ENCODE results near the gene SLC25A21.
A peak's percentile ranks its signal among the peaks of the same experiment; 100 is the strongest.
"Not testable (repeated sequence)": the region's sequence is repeated elsewhere in the genome, so short reads cannot be mapped to it uniquely, and the experiment has no call there.

SLC25A21 gene

DNA sequence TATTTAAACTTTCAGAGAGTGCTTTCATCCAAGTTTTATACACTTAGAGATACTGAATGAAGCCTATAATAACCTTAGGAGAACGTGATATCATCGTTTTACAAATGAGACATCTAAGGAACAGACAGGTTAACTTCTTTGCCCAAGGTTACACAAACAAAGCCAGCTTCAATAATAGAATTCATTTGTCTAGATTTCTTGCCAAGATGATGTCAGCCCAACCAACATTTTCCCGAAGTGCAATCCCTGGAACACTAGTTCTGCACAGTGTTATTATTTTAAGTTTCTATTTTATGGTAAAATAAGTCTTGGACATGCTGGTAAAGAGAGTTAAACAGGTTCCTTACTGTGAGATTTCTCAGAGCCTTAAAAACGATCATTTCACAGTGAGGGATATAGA, 174.6 kb downstream of the SLC25A21 start:
- FAIRE-seq = no peak
- no peak for DNase-seq (ENCODE audit: insufficient read length, low spot score)

DNA sequence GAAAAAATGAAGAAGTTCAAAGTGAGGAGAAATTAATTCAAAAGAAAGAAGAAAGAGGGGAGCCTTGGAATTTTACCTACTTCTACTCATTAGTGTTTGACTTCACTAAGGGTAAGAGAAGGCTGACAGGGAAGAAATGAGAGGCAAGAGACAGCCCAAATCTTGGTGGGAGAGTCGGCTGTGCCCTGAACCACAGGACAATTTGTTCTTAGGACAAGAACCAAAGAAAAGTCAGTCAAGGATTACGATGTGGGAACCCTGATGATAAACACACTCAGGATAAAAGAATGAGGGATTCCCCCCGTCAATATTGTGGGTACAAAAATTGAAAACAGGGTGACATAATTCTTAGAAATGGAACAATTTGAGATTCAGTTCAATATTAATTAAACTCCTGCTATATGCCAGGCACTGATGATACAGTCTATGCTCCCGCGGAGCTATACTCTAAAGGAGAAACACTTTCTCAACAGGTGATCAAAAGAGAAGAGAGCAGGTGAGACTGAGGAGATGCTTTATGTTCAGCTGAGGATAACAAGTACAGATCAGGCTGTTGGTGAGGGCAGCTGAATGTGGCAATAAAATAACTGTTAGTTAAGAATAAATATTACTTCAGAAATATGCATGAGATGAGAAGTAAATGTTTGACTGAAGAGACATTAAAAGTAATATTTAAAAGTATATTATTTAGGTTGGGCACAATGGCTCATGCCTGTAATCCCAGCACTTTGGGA, 175.4 kb downstream of the SLC25A21 start:
- FAIRE-seq = no peak
- no peak for DNase-seq (ENCODE audit: insufficient read length, low spot score)

DNA sequence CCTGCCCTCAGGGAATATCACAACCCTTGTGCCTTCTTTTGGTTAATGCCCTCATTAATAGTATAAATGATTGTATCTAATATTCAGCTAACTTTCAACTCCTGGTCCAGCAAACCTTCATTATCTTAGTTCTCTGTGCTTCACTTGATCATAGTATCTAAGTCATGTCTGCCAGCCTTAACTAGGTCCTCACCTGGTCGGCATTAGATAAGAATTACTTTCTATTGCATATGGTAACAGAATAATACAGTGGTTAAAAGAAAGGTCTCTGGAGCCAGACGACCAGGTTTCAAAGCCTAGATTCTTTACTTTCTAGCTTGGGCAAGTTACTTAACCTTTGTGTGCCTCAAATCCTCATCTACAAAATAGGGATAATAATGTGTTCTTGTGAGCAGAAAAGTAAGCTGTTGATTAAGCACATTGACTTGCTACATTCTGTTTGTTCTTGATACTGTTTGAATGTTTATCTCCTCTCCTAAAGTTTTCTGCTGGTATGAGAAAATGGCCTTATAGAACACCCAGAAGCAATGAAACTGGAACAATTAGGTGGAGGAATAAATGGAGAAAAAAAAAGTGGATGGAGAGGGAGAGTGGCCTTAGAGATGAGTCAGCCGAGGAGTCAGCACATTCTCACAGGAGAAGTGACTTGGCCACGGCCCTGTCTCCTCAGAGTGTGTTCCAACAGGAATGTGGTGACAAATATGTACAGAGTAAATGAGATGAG, 176.1 kb downstream of the SLC25A21 start:
- FAIRE-seq (no peak), DNase-seq (ENCODE audit: insufficient read length, low spot score) (no peak)

DNA sequence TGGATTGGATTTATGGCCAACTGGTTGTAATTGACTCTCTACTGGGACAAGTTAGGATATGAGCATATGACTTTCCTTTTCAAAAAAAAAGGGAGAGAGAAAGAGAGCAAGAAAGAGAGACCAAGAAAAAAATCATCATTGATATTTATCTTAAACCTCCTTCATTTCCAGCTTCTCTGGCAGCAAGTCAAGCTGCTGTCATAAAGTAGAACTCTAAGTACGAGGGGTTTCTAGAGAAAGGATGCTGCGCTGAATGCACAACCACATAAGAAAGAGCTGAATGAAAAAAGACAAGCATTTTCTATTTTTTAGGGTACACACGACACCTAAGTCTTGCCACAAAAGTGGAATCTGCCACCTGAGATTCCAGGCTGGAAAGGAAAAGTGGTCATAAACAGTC, 182.6 kb downstream of the SLC25A21 start:
- DNase-seq (ENCODE audit: insufficient read length, low spot score) (no peak), FAIRE-seq (no peak)

DNA sequence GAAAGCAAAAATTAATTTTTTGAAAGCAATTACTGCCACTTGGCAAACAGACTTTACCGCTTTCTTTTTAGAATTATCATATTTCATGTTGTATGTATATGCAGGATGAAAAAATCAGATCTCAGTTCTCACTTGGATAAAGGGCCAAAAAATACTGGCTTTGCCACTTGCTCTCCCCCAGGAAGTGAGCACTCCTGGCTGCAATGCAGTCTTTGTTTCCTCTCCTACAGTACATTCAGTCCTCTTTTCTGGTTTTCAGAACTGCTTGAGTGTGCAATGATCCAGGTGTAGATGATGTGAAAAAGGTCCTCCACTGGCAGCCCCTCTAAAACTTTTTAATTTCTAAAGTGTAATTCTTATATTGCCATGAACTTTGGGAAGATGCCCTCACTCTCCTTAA, 183.4 kb downstream of the SLC25A21 start:
- no peak for FAIRE-seq
- DNase-seq (ENCODE audit: insufficient read length, low spot score) = no peak

DNA sequence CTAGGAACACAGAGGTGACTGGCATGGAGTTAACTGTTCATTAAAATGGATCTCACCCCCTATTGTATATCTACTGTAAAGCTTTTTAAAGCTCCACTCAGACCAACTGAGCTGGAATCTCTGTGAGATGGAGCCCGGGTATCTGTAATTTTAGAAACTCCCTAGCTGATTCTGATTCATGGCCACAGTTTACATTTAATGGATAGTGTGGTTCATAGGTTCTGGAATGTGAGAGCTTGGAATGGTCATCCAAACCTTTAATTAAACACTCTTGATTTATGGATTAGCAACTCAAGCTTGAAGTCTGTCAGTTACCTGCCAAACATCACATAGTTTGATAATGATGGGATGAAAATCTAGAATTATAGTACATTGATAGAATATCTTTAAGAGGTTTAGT, 183.8 kb downstream of the SLC25A21 start:
- no peak for FAIRE-seq
- DNase-seq (ENCODE audit: insufficient read length, low spot score) = no peak

DNA sequence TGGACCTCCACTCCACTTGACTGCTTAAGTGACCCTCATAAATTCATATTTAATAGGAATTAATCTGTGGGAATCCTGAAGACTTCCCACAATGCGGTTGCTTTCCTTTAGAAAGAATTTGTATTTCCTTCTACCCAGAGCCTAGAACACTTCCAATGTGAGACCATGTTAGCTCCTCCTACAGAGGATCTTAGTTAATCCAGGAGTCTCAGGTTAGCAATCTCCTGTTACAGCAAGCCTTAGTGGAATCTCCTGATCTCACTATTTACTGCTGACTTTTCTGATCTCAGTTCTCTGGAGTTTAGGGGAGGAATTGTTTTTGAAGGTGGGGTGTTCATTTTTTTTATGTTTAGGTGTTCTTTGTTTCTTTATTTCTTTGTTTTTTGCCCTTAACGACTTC, 186.0 kb downstream of the SLC25A21 start:
- no peak for DNase-seq (ENCODE audit: insufficient read length, low spot score)
- FAIRE-seq = no peak

DNA sequence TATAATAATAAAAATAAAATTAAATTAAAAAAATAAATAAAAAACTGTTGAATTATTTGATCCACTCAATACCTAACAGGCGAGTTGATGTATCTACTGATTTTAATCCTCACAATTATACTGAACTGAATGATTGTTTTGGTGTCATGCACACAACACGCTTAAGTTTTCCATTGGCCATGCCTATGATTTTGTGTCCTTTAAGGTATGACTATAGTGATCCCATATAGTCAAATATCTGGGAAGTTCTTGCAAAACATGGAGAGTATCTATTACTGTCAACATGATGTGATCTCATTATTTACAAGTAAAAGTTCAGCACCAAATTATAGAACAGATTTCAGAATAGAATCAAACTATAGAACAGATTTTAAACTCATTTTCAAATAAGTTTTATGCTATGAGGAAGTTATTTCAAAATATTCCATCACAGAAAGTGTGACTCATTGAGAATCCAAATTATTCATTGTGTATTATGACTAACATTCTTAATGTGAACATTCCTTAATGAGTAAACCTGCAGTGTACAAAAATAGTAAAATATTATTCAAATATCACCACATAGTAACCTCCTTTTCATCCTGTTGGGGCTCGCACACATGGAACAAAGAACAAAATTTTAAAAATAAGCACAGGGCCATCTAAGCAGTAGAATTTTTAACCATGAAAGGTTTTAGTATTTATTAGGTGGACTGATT, 190.4 kb downstream of the SLC25A21 start:
- DNase-seq (ENCODE audit: insufficient read length, low spot score) (no peak), FAIRE-seq (no peak)

DNA sequence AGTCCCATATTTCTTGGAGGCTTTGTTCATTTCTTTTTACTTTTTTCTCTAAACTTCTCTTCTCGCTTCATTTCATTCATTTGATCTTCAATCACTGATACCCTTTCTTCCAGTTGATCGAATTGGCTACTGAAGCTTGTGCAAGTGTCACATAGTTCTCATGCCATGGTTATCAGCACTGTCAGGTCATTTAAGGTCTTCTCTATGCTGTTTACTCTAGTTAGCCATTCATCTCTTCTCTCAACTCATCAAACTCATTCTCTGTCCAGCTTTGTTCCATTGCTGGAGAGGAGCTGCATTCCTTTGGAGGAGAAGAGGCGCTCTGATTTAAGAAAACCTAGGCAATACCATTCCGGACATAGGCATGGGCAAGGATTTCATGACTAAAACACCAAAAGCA, 192.0 kb downstream of the SLC25A21 start:
- not testable (repeated sequence) for DNase-seq (ENCODE audit: insufficient read length, low spot score); FAIRE-seq

DNA sequence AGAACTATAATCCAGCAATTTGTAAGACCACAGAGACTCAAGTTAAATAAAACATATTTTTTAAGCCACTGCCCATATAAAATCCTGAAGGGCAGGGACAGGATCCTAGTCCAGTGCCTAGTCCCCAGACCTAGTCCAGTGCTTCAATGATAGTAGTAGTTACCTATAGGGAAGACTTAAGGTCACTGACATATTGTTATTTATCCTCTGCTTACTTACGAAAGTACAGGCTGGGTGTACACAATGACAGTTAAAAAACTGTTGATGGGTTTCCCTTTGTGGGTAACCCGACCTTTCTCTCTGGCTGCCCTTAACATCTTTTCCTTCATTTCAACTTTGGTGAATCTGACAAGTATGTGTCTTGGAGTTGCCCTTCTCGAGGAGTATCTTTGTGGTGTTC, 192.5 kb downstream of the SLC25A21 start:
- no peak for FAIRE-seq
- no peak for DNase-seq (ENCODE audit: insufficient read length, low spot score)

DNA sequence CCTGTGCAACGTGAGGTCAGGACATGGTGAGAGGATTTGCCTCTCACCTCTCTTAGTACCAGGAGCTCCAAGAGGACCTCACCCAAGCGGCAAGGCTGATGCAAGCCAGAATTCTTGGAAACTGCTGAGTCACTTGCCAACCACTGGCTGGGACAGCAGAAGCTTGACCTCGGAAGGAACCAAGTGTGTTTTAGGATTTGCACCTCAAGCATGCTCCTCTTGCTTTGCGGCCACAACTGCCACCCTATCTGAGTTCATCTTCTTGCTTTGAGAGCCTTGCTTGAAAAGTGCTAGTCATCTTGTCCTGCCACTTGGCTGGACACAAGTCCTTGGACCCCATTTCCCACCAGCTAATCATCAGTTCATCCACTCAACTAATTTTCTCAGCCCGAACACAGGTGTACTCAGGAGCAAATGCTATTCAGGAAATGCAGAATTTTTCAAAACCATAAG, 195.8 kb downstream of the SLC25A21 start:
- FAIRE-seq = no peak
- DNase-seq (ENCODE audit: insufficient read length, low spot score) = no peak

DNA sequence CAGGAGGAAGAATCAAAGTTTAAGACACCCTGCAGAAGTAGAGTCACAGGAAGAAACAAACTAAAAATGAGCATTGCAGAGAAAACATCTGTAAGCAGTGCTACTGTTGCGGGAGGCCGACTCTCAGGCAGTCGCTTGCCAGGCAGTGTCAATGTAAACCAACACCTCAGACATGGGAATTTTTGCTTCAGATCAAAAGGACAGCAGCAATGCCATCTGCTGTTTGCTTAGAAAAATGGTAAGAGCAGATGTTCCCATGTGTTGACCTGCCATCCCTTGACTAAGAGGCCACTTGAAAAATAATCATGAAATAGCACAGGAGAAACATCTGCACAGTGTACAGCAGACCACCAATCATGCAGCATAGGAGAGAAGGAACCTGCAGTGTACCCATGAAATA, 196.6 kb downstream of the SLC25A21 start:
- DNase-seq (ENCODE audit: insufficient read length, low spot score) (no peak), FAIRE-seq (no peak)

DNA sequence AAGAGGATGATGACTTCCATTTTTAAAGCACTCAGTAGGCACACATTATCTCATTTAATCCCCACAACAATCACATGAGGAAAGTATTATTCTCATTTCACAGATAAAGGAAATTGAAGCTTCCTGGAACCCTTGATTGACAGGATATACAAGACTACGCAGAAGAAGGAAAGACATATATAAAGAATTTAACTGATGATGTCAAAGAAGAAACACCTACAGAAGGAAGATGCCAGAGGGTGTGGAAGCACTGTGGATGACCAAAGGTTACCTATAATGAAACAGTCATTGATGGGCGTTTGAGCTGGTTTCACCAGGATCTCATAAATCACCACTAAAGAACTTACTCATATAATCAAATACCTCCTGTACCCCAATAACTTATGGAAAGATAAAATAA, 197.4 kb downstream of the SLC25A21 start:
- no peak for FAIRE-seq
- no peak for DNase-seq (ENCODE audit: insufficient read length, low spot score)

DNA sequence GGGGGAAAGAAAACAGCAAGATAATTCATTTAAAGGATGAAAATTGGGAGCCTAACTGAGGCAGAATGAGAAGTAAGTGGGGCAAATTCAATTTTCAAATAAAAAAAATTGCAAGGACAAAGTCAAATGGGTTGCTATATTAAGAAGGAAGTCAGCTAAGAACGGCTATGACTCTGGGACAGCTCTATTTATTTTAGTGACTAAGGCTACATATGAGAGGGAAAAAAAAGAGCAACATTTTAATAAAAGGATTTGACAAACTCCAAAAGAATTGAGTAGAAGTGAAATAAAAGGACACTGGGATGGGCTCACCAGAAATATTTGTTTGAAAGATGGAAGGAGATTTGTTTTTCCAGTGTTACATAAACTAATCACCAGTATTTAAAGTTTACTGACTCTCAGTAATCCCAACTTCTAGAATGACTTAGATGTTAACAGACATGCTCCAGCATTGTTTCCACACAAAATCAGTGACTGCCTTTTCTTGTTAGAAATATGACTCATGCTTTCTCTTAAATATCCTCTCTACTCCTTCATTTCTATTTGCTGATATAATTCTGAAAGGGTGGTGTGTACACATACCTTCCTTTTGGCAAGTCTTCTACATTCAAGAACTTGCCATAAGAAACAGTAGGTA, 198.5 kb downstream of the SLC25A21 start:
- DNase-seq (ENCODE audit: insufficient read length, low spot score) (no peak), FAIRE-seq (no peak)

DNA sequence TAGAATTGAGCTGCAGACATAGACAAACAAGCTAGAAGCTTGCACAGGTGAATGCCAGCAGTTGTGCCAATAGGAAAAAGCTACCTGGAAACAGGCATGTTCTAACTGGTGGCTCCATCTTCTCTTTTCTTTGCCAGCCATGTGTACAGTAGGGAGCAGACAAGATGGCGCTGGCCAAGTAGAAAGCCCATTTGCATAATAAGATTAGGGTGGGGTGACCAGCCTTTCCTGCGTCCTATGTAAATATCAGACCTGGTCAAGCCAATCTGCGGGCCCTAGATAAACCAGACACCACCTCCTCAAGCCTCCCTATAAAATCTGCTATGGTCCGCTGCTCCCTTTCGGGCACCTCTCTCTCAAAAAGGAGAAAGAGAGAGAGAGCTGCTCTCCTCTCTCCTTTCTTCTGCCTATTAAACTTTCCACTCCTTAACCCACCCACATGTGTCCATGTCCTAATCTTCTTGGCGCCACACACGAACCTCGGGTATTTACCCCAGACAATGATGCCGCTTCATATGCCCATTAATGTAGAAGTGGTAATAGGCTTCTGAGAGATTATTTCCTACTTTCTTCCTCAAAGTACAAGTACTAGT, 201.0 kb downstream of the SLC25A21 start:
- DNase-seq (ENCODE audit: insufficient read length, low spot score) (no peak), FAIRE-seq (no peak)

DNA sequence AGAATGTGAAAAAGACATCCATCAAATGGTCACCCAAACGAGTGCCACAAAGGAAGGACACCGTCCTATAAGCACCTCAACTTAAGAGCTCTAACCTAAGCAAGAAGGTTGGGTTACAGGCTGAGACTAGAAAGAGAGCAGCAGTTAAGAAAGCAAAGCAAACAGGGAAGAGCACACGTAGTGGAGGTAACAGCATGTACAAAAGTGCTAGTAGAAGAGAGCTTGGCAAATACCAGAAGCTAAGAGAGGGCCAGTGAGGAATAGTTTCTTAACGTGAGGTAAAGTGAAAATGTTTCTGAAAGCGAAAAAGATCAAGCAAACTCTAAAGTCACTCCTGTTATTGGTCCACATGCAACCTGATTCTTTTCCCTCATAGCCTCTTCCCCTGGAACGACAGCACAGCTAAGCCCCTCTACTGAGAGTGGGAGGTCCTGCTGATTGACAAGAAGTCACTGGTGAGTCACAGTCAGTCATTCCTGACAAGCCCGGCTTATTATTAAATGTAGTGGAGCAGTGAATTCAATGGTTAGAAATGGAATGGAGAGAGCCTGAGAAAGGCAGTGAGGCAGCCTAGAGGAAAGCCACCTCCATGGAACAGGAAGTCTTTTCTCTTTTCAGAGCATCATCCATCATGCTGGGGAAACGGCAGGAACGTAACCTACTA, 204.4 kb downstream of the SLC25A21 start:
- FAIRE-seq = no peak
- no peak for DNase-seq (ENCODE audit: insufficient read length, low spot score)

DNA sequence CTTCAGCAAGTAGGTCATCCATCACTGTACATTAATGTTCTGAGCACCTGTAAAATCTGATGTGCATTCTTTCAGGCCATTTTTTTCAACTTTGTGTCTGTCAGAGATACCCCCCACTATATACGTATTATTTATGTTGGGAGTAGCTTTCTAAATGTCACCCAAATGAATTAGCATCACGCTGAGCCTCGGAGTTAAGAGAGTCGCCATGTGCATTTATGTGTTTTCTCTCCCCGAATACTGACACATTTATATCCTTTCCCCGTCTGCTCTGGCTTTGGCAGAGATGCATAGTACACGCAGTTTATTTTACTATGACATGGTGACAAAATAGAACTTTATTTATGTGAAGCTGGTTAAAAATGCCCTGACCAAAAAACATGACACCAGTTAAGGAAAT, 216.4 kb downstream of the SLC25A21 start:
- FAIRE-seq (no peak), DNase-seq (ENCODE audit: insufficient read length, low spot score) (no peak)

DNA sequence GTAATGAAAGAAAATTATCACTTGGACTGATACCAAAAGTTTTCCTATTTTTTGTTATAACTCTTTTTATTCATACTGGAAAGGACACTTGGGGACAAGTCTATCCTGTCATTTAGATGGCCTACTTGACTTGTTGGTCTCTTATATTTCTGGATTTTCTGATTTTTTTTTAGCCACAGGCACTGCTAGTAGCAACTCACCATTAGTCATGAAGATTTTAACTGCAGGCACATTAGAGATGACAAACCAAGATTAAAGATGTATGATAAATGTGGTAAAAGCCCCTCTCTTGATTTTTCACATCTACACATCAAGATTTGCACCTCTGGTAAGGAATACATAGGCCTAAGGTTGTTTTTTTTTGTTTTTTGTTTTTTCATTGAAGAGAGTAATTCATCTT, 217.0 kb downstream of the SLC25A21 start:
- FAIRE-seq (no peak), DNase-seq (ENCODE audit: insufficient read length, low spot score) (no peak)

DNA sequence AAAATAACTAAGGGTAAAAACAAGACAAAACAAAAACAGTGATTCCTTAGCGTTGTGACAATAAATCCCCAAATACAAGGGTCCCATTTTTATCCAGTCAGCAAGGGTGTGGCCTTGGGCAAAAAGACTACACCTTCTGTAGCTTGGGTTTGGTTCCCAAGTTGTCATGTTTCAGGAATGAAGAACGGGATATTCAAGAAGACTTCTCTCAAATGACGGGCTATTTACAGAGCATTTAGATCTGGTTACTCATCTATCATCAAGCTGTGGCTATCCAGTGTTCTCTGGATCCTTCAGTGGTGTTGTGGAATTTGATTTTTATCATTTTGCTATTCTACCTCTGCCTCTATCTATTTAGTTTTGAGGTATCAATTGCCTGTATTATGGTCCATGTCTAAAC, 219.7 kb downstream of the SLC25A21 start:
- DNase-seq (ENCODE audit: insufficient read length, low spot score) (peak; percentile 23), FAIRE-seq (no peak)

DNA sequence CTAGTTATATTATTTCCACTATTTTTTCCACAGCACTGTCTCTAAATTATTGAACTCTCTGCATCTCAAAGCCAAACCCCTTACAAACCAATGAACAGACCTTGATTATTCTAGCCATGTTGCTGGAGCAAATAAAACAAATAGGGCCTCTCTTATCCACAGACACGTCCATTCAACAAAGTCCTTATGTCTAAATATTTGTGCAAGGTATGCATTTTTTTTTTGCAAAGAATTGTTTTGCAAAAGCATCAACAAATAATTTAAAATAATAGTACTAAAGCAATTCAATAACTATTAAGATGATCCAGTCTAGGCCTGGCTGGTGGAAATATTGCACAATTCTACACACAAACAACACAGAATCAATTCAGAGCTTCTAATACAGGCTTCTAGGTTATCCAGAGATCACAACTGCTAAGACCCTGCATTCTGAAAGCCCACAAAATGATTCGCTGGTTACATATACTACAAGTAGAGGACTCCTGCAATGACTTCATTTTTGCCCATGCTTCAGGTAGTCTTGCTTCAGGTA, 221.0 kb downstream of the SLC25A21 start:
- FAIRE-seq = no peak
- no peak for DNase-seq (ENCODE audit: insufficient read length, low spot score)
